GF-D8 (cell line): ENCODE results near the gene XRCC3.
"Not testable (repeated sequence)": the region's sequence is repeated elsewhere in the genome, so short reads cannot be mapped to it uniquely, and the experiment has no call there.

Experiments
- DNase-seq: peaks from one replicate; lab custom pipeline; 2025; lab: John Stamatoyannopoulos, UW

The XRCC3 gene

DNA sequence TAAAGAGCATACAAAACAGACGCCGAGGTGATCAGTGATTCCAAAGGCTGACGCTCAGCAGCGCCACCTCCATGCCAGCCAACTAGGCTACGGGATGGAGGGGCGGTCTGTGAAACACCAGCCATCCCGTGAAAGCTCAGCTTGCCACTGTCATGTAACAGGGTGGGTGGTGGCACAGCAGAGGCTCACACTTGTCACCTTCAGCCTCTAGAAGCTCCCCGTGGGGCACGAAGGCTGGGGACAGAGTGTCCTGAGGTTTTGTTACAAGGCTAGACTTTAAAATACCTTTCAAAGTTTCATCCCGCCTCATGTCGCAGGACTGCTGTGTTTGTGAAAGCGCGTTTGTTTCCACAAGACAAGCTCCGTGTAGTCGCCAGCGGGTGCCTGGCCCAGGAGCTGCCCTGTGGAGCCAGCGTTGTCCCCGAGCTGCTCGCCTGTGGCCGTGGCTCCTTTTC is 20.7 kb downstream of the XRCC3 start:
- DNase-seq: no peak

DNA sequence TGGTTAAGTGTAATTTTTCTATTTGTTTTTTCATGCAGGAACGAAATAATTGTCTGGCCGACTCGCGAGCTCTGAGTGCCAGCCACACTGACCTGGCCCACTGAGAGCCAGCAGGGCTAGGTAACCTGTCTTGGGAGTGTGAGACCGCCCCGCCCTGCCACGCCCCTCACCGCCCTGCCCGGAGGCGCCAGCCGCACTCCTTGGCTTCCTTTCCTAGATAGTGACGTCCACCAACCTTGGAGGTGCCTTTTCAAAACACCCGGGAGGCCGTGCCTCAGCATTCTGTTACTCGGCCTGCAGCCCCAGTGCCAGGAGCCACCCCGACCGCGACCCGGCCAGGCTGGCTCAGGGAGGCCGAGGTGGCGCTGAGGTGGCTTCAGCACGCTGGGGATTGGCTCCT is 21.7 kb downstream of the XRCC3 start:
- no peak for DNase-seq

DNA sequence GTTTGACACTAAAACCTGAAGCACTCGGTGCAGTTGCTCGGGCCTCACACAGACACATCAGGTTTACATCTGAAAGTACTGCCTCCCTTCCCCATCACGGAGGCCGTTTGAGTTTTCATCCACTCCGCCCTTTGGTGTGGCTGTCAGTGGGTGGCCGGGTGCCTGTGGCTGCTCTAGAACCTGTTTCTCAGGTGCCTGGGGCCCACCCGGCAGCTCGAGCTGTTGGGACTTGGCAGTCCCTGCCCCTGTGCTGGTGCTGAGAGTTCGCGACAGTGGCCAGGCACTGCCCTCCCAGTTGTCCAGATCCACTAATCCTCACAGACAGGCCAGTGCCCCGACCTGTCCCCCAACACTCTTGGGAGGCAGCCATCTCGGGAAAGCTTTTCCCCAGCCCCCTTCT is 22.4 kb downstream of the XRCC3 start:
- DNase-seq: no peak

DNA sequence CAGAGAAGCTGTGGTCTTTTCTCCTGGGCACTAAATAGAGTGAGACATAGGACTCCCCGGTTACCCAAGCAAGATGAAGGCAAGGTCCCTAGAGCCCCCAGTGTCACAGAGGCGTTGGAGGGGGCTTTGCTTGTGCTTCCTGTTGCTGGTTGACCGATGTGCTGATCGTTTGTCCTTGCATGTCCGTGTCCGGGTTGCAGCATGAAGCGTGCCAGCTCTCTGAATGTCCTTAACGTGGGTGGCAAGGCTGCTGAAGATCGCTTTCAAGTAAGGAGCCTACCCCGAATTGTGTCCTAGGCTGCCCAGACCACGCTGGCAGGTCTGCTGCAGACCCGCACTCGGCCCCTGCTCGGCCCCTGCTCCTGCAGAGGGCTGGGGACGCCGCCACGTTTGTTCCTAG is 23.1 kb downstream of the XRCC3 start:
- DNase-seq: no peak

DNA sequence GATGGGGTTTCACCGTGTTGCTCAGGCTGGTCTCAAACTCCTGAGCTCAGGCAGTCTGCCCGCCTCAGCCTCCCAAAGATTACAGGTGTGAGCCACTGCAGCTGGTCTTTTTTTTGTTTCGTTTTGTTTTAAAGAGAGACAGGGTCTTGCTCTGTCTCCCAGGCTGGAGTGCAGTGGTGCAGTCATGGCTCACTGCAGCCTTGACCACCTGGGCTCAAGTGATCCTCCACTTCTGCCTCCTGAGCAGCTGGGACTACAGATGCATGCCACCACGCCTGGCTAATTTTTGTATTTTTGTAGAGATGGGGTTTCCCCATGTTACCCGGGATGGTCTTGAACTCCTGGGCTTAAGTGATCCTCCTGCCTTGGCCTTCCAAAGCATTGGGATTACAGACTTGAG is 23.6 kb downstream of the XRCC3 start:
- not testable (repeated sequence) for DNase-seq

DNA sequence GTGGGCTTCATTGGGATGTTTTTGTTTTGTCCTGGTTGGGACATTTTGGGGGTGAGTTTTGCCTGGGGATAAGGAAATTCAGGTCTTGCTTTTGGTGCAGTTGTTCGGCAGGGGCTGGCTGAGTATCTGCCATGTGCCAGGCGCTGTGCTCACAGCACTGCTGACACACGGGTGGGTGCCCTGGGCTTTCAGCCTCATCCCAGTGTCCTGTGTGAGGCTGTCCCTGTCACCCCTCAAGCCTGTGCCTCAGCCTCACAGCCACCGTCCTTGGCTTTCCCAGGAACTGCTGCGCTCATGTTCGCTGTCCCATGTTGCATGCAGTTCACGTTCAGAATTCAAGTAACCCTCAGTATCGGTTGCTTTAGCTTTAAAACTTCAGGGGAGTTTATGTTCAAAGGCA is 24.9 kb downstream of the XRCC3 start:
- DNase-seq: no peak

DNA sequence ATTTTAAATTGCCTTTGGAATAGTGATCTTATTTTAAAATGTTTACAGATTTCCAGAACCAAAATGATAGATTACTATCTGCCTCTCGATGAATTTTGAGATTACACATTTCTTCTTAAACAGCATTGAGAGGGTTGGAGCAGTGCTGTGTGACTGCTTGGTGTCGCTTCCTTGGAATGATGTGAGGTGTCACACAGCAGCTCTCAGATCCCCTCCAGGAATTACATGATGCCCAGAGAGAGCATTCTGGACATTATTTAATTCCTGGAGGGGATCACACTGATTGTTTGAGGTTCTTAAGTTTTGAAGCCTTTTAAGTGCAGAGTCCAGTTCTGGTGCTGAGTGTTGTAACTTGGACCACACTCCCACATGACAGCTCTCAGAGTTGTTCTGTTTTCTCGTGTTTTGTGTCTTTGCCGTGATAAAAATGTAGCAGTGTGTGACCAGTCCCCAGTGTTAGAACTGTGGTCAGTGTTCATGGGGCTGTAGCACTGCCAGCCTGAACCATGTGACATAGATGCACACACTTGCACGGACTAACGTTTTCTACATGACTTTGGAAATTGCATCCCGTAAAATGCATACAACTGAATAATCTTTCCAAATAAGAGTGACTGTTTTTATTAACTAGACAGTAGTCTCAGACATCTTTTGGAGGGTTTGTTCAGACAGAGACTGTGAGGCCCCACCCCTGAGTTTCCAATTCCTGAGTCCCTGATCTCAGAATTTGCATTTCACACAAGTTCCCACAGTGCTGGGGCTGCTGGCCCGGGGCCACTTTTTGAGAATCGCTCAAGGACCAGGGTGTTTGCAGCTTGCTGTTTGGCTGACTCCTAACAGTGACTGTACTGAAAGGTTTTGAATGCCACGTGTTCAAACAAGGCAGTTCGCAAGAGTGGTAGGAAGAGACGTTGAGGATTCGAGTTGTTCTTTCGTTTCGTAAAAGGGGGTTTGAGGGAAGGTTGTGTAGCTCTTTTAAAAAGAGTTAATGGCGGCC is 26.0 kb downstream of the XRCC3 start:
- no peak for DNase-seq

DNA sequence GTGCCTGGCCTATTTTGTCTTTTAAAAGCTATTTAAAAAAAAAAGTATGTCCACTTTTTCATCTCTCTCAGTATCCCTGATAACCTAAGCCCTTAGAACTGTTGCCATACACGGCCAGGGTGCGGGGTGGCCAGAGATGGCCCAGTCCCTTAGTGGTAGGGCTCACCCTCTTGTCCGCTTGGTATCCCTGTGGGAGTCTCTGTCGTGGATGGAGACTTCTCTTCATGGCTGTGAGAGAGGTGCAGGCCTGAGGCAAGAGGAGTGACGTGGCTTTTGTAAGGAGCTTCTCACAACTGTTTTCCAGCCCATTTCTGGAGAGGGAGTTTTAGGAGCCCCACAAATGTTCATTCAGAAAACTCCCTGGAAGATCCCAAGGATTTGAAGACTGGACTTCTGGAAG is 26.8 kb downstream of the XRCC3 start:
- DNase-seq: no peak

DNA sequence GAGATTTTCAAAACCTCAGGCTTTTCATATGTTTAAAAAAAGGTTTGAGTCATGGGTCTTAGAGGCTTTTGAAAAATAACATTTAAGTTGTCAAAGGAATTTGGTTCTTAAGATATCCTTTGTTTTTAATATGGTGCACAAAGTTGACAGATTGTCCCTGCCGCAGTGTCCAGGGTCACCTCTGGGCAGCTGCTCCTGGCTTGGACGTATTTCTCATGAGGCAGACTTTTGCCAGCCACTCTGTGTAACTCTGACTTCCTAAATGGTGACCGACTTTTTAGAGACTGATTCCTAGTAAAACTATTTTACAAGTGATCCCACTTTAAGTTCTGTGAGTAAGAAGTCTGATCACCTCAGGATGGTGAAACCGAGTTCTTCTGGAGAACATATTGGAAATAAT is 27.5 kb downstream of the XRCC3 start:
- no peak for DNase-seq

DNA sequence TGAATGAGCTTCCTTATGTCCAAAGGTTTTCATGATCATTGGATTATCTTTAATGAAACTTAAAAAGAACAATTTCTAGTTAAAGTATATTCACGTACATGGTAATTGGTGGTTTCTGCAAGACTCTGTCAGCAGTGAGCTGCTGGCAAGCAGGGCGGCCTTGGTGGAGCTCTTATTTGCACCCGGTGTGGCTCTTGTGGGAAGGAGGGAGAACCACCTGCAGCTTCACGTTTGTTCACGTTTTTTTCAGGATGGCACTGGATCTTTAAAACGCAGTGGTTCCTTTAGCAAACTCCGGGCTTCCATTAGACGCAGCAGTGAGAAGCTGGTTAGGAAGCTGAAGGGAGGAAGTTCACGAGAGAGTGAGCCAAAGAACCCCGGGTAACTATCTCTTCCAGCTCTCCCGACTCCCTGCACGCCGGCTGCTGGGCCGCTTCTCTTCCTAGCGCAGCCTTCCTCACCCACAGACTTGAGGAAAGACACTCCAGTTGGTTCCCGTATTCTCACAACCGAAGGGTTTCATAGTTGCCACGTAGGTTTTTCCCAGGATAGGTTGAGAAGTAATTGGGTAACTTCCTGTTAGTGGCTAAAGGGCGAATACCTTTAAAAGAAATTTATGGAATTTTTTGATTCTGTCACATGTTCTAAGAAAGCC is 28.3 kb downstream of the XRCC3 start:
- DNase-seq: no peak

DNA sequence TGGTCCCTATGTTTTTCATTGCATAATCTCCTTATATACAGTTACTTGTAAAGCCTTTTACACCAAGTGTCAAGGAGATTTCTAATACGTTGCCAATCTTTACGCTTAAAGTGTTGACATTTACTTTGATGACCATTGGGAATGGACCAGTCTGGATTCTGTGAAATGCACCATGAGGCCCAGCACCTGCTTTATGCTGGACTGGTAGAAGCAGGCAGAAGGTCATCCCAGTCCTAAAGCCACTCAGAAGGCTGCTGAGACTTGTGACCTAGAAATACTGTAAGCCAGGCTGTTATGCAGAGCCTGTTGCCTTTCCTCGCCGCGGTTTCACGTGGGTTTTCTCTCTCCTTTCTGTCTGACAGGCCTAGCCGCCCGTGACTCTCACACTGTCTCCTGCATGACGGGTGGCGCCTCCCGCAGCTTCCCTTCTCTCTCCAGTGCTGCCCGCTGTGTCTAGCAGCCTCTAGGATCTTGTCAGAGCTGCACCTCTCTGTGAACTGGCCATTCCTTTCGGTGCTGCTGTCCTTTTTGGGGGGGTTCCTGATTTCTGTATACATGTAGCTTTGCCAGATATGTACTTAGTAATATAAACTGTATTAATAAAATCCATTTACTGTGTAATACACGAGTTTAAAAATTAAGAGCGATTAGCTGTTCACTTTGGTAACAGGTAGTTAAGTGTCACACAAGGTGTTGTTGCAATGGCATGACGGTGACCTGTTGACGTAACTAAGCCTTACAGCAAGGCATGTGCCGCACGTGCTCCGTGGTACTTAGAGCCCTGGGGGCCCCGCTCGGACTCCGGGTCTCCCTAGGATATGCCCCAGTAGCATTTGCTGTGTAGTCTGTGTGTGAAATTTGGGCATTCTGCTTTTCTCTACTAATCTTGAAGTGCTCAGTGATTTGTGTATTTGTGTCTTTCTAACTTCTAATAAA is 29.7 kb downstream of the XRCC3 start:
- DNase-seq: no peak

DNA sequence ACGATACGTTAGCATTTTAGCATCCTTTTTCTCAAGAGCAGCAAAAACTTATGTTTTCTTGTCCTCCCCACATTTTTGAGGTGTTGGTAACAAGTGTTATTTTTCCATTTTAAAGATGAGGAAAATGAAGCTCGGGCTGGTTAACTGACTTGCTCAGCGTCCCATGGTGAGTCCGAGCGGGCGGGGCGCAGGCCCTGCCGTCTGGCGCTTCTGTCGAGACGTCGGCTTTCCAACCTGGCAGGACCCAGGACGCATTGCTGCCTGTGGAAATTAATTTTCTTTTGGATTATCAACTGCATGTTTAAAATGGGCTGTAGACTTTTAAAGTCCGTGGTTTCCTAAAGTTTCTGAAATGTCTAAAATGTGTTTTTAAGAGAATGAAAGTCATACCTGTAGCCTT is 30.4 kb downstream of the XRCC3 start:
- DNase-seq: no peak

DNA sequence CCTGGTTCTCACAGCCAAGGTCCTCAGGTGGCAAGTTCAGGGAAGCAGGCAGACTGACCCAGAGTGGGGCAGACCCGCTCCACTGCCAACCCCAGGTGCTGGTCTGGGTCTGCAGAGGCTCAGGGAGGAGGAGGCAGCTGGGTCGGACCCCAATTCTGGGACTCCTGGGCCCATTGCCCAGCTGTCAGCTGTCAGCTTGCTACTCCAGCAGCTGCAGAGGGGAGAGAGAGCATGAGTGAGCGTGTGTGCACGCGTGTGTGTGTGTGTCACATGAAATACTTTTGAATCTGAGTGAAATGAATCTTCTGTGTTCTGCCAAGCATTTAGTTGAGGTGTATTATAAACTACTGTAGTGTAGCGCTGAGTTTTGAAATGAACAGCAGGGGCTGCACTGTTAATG is 30.8 kb downstream of the XRCC3 start:
- no peak for DNase-seq

DNA sequence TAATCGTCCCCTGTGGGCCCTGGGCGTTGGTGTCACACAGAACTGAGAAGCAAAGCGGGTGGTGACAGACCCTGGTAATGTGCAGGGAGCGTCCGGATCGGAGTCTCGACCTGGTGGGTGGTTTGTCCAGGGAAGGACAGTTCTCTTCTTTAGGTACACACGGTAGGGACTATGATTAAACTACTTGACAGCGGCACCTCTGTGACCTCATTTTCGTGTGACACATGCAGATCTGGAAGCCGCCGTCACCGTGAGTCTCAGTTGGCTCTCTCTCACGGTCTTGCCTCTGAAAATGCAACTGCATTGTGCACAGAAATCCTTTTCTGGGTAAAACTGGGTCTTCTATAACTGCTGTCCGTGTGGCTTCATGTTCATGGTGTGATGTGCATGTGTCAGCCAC is 32.1 kb downstream of the XRCC3 start:
- no peak for DNase-seq

DNA sequence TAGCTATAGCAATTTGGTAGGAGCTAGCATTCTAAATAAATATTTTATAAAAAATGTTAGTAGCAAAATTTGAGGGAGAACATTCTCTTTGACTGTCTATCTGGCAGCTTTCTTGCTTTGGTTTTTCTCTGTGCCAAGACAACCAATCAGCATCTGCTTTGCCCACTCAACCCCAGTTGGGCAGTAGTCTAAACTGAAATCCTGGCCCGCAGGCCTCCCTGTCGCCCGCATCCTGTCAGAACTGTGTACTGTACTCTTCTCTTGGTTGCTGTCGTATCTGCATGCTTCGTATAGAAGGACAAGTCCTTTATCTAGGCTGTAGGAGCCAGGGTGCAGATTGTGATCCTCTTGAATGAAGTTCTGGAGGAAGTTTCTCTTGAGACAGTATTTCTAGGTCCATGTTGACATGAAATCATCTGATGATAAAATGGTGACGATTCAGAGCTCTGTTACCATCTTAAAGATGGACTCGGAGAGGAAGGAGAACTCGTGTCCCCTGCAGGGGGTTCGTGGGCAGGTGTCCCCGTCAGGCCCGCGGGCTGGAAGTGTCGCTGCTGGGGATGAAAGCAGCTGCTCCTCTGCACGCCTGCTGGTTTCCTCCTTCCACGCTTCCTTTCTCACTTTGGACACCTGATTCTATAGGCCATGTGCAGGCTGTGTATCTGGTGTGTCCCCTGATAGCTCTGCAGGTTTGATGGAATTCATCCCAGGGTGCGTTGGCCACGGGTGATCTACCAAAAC is 34.6 kb downstream of the XRCC3 start:
- DNase-seq: no peak

DNA sequence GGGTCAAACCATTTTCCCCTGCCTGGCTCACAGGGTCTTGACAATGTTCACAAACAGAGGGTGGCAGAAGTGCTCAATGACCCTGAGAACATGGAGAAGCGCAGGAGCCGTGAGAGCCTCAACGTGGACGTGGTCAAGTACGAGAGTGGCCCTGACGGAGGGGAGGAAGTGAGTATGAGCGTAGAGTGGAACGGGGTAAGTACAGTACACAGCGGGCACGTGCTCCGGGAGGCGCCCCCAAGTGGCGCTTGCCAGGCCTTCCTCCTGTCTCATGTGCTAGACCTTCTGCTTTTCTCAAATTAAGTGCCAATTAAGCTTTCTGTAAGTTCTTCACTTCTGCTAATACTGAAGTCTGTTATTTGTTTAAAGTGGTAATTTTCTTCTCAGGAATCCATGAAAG is 35.9 kb downstream of the XRCC3 start:
- DNase-seq: no peak

DNA sequence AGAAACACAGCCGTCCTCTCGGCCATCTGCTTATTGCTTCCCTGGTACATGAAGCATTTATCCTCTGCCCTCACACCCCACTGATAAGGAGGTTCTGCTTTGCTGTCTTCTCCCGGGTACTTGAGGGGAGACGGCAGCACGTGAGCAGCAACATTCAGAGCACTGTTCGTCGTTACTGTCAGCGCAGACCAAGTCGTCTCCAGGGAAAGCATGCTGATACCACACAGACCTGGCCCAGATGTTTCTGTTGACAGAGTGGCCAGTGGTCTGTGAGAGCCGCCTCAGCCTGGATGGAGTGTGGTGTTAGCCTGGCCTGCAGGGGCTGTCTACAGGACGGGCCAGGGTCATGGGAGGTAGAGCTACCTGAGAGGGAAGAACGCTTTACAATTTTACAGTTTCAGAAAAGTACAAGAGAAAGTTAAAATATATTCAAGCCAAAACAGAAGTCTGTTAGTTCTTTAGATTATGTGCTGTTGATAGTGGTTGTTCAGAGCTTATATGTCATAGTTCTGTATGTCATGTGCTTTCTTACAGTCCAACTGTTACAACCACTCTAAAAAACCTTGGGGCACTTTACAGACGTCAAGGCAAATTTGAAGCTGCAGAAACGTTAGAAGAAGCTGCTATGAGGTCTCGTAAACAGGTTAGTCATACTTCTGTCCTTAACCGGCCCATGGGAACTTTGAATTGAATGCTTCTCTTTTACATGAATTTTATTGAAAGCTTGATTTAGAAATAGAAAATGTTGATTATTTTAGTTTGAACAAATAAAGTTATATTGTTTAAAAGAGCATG is 38.2 kb downstream of the XRCC3 start:
- no peak for DNase-seq

DNA sequence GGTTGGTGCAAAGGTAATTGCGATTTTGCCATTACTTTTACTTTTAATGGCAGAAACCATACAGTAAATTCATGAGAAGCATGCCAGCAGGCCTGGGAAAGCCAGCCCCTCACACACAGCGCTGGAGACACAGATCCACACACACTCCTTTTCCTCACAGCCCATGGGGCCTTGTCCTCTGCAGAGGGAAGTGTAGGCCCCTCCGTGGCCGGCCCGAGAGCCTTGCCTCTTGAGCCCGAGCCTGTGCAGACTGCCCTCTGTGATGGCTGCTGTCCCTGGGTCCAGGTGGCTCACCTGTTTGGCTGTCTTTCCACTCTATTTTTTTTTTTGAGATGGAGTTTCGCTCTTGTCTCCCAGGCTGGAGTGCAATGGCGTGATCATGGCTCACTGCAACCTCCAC is 39.3 kb downstream of the XRCC3 start:
- DNase-seq: no peak

DNA sequence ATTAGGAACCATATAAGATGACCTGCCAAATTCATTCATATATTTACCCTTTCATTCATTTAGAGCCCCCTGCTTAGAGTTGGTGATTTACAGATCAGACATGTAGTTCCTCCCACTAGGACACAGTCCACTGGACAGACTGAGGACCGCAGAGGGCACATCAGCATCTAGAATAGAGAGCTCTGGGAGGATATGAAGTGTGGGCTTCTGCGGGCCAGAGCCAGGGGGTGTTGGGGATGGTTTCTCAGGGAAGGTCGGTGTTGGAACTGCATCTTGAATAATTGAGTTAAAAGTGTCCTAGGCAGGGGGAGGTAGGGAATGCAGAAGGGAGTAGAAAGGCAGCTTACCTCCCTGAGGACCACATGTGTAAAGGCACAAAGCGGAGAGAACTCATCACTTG is 43.3 kb downstream of the XRCC3 start:
- no peak for DNase-seq

DNA sequence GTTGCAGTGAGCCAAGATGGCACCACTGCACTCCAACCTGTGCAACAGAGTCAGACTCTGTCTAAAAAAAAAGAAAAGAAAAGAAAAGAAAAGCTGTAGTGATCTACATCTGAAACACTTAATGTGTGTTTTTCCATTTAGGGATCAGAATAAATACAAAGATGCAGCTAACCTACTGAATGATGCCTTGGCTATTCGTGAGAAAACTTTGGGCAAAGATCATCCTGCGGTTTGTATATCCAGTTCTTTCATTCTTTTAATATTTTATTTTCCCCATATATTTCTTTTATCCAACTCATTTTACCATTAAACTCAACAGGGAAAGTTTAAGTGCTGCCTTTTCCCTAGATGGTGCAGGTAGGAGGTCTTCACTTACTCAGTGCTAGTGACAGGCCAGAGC is 45.9 kb downstream of the XRCC3 start:
- DNase-seq: no peak

DNA sequence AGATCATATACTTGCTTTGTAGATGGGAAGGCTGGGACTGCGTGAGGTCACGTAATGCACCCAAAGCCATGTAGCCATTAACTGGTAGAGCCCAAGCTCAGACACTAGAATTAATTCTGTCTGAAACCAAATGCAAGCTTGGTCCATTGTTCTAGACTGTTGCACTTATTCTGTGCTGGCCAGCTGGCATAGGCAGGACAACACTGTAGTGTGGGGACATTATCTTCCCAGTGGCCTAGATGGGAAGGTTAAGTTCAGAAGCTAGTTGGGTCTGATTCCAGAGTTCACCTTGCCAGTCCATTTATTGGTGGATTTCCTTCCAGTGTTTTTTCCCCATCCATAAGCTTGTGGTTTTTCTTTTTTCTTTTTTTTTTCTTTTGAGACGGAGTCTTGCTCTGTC is 47.1 kb downstream of the XRCC3 start:
- no peak for DNase-seq
